Activated naive CD4-positive, alpha-beta T cell treated with anti-CD3 and anti-CD28 coated beads, Interleukin-2, amount 50 U/mL, for 16 hours (primary cell): ENCODE results near the gene GPRC6A.
"Not testable (repeated sequence)": the region's sequence is repeated elsewhere in the genome, so short reads cannot be mapped to it uniquely, and the experiment has no call there.

Experiments
- DNase-seq: peaks from one replicate; pipeline ENCODE4 v3.0.0-alpha.2; 2020

The GPRC6A gene, protein sequence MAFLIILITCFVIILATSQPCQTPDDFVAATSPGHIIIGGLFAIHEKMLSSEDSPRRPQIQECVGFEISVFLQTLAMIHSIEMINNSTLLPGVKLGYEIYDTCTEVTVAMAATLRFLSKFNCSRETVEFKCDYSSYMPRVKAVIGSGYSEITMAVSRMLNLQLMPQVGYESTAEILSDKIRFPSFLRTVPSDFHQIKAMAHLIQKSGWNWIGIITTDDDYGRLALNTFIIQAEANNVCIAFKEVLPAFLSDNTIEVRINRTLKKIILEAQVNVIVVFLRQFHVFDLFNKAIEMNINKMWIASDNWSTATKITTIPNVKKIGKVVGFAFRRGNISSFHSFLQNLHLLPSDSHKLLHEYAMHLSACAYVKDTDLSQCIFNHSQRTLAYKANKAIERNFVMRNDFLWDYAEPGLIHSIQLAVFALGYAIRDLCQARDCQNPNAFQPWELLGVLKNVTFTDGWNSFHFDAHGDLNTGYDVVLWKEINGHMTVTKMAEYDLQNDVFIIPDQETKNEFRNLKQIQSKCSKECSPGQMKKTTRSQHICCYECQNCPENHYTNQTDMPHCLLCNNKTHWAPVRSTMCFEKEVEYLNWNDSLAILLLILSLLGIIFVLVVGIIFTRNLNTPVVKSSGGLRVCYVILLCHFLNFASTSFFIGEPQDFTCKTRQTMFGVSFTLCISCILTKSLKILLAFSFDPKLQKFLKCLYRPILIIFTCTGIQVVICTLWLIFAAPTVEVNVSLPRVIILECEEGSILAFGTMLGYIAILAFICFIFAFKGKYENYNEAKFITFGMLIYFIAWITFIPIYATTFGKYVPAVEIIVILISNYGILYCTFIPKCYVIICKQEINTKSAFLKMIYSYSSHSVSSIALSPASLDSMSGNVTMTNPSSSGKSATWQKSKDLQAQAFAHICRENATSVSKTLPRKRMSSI

DNA sequence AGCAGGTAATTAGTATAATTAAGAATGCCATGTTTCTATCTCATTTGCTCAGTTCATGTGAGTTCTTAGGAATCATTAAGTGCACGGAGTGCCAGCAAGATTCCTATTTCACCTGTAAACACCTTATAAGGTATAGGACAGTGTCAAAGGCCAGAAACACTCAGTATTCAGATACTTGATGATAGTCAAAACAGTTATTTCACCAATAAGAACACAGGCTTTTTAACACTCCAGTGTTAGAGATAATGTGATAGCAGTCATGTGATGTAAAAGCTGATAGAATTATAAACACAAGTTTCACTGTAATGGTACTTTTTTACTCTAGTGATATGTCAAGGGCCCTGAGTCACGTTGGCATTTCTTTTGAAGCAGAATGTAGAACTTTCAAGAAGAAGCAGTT is at the start of gene GPRC6A:
TSS of gene GPRC6A (minus strand) at position 101 of the 400 bp plus-strand sequence. CDS start at position 31, 70 bp downstream.
- no peak for DNase-seq

GRCh38 chr6:116877743-116878142 is 48.9 kb upstream of the GPRC6A start:
- no peak for DNase-seq

GRCh38 chr6:116876635-116877611 is 48.0 kb upstream of the GPRC6A start, which contains the start of gene RFX6:
Gene RFX6 (plus strand): TSS chr6:116877242. CDS start chr6:116877276, 34 bp downstream.
- DNase-seq = no peak

DNA sequence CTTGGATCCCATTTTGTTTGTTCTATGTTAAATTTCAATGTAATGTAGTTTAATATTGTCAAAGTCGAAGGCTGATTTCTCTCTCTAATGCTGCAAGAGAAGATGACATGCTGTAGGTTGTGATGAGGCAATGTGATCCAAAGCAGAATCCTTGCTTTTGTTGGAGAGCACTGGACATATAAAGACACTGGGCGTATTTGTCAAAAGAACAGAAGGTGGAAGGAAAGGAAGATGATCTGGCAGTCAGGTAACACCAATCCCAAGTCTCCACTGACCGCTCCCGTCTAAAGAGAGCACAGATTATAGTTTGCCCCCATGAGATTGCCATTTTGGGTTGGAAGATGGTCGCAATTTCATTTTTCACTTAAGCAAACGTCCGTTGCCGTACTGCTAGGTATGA is 47.2 kb upstream of the GPRC6A start:
- DNase-seq = no peak

DNA sequence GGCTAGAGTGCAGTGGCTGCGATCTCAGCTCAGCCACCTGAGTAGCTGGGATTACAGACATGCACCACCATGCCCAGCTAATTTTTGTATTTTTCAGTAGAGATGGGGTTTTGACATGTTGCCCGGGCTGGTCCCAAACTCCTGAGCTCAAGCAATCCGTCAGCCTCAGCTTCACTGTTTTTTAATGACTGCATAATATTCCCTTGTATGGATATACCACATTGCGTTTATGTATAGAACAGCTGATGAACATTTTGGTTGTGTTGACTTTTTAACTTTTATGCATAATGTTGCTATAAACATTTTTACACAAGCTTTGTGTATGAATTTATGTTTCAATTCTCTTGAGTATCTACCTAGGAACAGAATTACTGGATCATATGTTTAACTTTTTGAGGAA is 43.9 kb upstream of the GPRC6A start:
- DNase-seq = no peak

GRCh38 chr6:116866281-116866871 is 37.5 kb upstream of the GPRC6A start:
- no peak for DNase-seq

DNA sequence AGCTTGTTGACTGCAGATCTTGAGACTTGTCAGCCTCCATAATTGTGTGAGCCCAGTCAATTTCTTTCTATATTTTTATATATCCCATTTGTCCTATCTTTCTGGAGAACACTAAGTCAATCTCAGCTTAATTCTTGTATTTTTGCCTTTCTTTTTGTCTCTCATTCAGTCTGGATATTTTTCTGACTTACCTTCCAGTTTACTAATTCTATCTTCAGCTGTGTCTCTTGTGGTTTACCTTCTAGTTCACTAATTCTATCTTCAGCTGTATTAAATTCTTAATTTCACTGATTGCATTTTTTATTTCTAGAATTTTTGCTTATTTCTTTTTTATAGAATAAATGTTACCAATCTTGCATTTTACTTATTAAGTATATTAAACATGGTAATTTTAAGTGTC is 30.4 kb upstream of the GPRC6A start:
- no peak for DNase-seq

DNA sequence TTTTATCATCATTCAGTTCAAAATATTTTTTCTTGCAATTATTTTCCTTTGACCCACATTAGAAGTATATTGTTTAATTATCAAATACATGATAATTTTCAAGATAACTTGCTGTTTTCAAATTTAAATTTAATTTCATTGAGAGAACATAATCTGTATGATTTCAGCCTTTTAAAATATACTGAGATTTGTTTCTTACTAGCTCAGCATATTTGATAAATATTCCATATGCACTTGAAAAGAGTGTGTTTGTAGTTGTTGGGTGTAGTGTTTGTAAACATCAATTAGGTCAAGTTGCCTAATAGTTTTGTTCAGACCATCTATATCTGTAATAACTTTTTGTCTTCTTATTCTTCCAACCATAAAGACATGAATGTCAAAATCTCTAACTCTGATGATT is 29.2 kb upstream of the GPRC6A start:
- DNase-seq = no peak

- DNase-seq = no peak
Observed at GRCh38 chr6:116847227-116847626, 18.3 kb upstream of the GPRC6A start.

- no peak for DNase-seq
Observed at GRCh38 chr6:116842459-116842858, 13.6 kb upstream of the GPRC6A start.

DNA sequence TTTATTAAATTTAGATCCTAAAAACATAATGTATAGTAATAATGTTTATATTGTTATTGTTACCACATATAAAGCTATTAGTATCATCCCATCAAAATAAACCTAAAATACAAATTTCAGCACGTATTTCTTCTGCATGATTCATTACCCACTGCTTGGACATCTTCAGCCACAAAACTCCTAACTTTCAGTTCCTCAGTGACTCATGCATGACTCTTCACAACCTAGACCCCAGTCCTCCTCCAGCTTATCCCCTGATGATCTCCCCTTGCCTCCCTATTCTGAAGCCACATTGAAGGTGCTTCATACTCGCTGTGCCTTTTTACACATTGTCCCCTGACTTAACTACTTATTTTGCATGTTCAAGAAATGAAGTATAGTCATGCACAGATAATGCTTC is 11.2 kb upstream of the GPRC6A start:
- DNase-seq = no peak

DNA sequence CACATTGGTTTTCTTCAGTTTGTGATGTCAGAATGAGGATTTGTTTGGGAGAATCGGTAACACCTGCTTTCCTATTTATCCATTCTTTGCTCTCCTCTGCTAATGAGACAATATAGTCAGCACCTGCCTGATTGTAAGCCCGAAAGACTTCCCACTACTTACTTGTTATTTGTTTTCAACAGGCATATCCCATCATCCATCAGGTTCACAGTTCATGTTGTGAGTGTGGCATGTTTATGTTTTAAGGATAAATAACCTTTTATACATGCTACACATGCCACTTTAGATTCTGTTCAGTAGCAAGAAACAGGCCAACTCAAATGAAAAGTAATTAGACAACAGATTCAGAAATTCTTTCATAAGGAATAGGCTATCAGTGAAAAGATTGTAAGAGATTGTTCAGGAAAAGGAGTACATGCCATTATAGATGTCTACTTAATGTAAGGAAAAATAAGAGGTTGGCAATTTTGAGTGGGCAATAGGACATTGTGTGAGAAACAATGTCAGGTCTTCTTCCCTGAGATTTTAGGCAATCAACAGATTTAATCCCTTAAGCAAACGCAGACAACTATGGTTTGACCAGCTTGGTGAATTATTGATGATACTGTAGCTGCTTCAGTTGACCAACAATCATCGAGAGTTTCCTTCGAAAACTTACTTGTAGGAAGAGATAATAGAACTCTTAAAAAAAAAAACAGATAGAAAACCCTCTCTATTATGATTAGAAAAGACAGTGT is 7.9 kb upstream of the GPRC6A start:
- DNase-seq = no peak

DNA sequence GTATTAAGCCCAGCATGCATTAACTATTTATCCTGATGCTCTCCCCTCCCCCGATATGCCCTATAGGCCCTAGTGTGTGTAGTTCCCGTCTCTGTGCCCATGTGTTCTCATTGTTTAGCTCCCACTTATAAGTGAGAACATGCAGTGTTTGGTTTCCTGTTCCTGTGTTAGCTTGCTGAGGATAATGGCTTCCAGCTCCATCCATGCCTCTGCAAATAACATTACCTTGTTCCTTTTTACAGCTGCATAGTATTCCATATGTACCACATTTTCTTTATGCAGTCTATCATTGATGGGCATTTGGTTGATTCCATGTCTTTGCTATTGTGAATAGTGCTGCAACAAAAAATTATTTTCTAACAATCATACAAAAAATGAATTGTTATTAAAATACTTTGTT is 5.6 kb upstream of the GPRC6A start:
- not testable (repeated sequence) for DNase-seq

DNA sequence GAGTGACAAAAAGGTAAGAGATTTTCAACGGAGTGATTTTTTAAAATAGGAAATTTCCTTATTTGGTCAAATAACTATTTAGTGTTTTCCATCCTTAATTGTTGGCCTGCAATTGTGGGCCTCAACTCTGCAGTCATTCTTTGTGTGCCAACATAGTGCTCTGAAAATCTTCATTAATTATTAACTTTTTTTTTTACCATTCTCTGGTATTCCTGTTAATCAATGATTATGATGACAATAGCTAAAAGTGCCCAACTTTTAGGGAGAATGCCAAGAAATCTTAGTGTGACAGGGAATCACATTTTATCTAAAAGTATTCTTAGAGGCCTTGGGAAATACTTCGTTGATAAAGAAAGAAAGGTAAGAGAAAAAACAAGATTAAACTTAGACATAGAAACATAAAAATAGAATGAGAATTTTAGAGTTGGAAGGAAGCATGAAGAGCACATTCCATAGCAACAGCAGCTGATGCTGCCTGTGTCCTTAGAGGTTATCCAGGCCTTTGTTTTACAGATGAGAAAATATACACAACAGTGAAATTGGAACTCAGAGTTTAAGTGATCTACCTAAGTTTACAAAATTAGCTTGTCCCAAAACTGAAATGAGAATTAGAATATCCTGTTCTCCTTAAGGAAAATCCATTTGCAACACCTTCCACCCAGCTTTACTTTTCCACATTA is 1.2 kb downstream of the GPRC6A start:
- DNase-seq = no peak

DNA sequence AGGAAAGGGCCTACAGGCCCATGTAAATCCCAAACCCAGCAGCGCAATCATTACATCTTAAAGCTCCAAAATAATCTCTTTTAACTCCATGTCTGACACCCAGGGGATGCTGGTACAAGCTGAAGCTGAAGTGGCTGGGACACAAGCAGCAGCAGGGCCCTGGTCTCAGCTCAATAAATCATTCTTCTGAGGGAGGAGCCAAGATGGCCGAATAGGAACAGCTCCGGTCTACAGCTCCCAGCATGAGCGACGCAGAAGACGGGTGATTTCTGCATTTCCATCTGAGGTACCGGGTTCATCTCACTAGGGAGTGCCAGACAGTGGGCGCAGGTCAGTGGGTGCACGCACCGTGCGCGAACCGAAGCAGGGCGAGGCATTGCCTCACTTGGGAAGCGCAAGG is 12.5 kb downstream of the GPRC6A start:
- not testable (repeated sequence) for DNase-seq

DNA sequence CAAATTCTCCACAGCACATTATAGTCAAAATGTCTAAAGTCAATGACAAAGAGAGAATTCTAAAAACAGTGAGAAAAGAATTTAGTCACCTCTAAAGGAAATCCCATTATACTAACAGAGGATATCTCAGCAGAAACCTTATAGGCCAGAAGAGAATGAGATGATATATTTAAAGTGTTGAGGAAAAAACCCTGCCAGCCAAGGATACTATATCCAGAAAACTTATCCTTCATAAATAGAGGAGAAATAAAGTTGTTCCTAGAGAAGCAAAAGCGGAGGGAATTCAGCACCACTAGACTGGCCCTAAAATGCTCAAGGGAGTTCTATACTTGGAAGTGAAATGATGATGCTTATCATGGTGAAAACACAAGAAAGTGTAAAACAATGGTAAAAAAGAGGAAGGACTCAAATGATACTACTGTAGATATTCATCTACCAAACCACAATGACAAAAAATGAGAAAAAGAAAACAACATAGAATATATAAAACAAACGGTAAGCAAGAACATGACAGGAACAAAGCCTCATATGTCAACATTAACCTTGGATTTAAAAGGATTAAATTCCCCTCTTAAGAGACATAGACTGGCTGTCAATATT is 16.7 kb downstream of the GPRC6A start:
- DNase-seq = no peak

DNA sequence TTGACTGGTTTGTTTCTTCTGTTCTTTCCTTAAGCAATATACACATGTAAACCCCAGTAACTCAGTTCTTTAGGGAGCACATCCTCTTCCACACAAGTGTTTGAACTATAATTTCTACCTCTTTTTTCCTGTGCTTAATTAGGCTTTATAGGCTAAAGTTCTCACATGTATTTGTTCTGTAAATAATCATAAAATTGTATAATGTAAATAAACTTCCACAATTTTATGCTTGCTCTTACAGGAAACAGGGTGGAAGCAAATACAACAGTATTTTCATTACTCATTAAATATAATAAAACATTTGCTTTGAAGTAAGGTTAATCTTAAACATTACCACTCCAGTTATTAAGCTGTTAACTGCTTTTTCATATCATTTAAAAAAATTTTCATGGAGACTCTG is 26.9 kb downstream of the GPRC6A start:
- DNase-seq = no peak

- DNase-seq = no peak
Observed at GRCh38 chr6:116799945-116800344, 28.9 kb downstream of the GPRC6A start.

DNA sequence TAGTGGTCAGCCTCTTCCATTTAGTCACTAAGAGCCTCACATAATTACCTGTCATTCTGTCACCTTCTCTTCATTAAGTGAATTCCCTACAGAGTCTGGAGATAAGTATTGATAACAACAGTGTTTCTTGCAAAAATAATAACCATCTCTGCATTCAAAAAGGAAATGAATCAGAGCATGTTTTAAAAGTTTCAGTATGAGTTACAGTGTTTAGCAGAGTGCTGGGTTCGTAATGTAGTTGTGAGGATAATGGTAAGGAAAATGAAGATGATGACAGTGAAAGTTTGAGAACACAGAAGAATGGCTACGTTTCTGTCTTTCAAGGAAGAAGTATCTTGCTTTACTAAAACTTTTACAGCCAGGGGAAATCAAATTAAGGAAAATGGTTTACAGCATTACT is 31.3 kb downstream of the GPRC6A start:
- no peak for DNase-seq

DNA sequence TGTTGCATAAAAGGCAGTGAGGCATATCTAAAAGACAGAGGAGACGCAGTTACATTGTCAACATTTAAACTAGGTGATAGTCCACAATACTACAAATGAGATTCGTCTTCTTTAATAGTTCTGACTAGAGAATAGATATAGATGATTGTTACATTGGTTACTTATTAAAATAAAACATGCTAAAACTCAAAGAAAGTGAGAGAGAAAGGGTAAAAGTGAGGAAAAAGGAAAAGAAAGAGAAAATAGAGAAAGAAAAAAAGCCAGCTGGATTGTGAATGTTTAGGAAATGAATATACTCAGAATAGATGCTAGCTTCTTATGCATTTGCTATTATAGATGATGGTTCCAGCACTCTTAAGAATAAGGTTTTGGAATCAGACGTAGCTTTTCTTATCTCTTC is 35.7 kb downstream of the GPRC6A start:
- DNase-seq = no peak
